ENCODE data around the gene CYGB. TPM values are rescaled to one million over a fixed set of nuclear protein-coding genes. Genes with fewer than 3 reads are reported as not detected.

Gene CYGB
- total RNA-seq, 2 experiments from 2014 or later, result 0.44 to 0.57 TPM

- Histone ChIP-seq H3K9me2 (ENCODE audit: insufficient read depth, low read length) (no peaks in the 10 kb centered on the region), H3K79me2 (ENCODE audit: insufficient read depth, low read depth, low read length) (no peaks in the 10 kb centered on the region), H3K9me3 (ENCODE audit: low read length) (no peaks in the 10 kb centered on the region), H3K36me3 (ENCODE audit: insufficient read depth, low read length) (no peaks in the 10 kb centered on the region), H4K20me1 (ENCODE audit: insufficient read depth, low read length) (no peaks in the 10 kb centered on the region), H2AFZ (ENCODE audit: low read length) (no peak within 1 kb of the TSS), H3K4me2 (ENCODE audit: low read length) (no peak within 1 kb of the TSS), H3K4me1 (ENCODE audit: insufficient read depth, low read length, poor library complexity, severe bottlenecking) (no peaks in the 10 kb centered on the region), H3K4me3 (ENCODE audit: low read depth, low read length, poor library complexity, severe bottlenecking) (no peak within 1 kb of the TSS), H3K27ac (ENCODE audit: low read depth, low read length, poor library complexity, severe bottlenecking) (no peak within 1 kb of the TSS)
- no peak for DNase-seq (ENCODE audit: low spot score)
- POLR2A ChIA-PET, result no interaction called here
- intact Hi-C loops (cut with micrococcal nuclease; ENCODE audit: unreplicated experiment), result no loop called here
- TF ChIP-seq CTCF (conservative IDR thresholded peaks at IDR 0.05; ENCODE audit: low read length) (no peak), EZH2phosphoT487 (IDR thresholded peaks at IDR 0.05; ENCODE audit: borderline replicate concordance, low read depth, low read length) (no peak)
- no TSS peak for BruUV-seq (replicated peaks)
- CTCF ChIA-PET (ENCODE audit: unreplicated experiment), result no interaction called here
Measured at GRCh38 chr17:76585649-76586593, 48.4 kb upstream of the CYGB start, which contains the start of gene ST6GALNAC2. Gene ST6GALNAC2, minus strand, starts transcription at chr17:76585860. Its CDS starts 52 bp downstream, at chr17:76585808.

- Histone ChIP-seq H3K9me2 (ENCODE audit: insufficient read depth, low read length) (no peaks in the 10 kb centered on the region), H3K9me3 (ENCODE audit: low read length) (no peaks in the 10 kb centered on the region), H3K27ac (ENCODE audit: low read depth, low read length, poor library complexity, severe bottlenecking) (no peak overlapping the region), H4K20me1 (ENCODE audit: insufficient read depth, low read length) (no peaks in the 10 kb centered on the region), H3K4me1 (ENCODE audit: insufficient read depth, low read length, poor library complexity, severe bottlenecking) (no peaks in the 10 kb centered on the region), H2AFZ (ENCODE audit: low read length) (no peak overlapping the region), H3K79me2 (ENCODE audit: insufficient read depth, low read depth, low read length) (no peaks in the 10 kb centered on the region), H3K4me3 (ENCODE audit: low read depth, low read length, poor library complexity, severe bottlenecking) (no peak overlapping the region), H3K4me2 (ENCODE audit: low read length) (no peak overlapping the region), H3K36me3 (ENCODE audit: insufficient read depth, low read length) (no peaks in the 10 kb centered on the region)
- no peak for DNase-seq (ENCODE audit: low spot score)
- ChIA-PET CTCF (ENCODE audit: unreplicated experiment) (no interaction called here), POLR2A (no interaction called here)
- intact Hi-C loops (cut with micrococcal nuclease; ENCODE audit: unreplicated experiment), result no loop called here
- BruUV-seq (replicated peaks), result no TSS peak
- TF ChIP-seq EZH2phosphoT487 (IDR thresholded peaks at IDR 0.05; ENCODE audit: borderline replicate concordance, low read depth, low read length), result peak; percentile 99; the same call in 1 of the 2 replicates
- TF ChIP-seq CTCF (conservative IDR thresholded peaks at IDR 0.05; ENCODE audit: low read length), result no peak
Measured at GRCh38 chr17:76585033-76585648, 47.6 kb upstream of the CYGB start.
